ENCODE measurements around the gene SPAG8.
A peak's percentile ranks its signal among the peaks of the same experiment; 100 is the strongest.

Gene SPAG8

GRCh38 chr9:35763803-35764202, 48.3 kb downstream of the SPAG8 start:
- Histone ChIP-seq H3K4me3 (no peak overlapping the region), H3K27ac (no peak overlapping the region)
- no peak for DNase-seq (ENCODE audit: low spot score)
- TF ChIP-seq CTCF (IDR thresholded peaks at IDR 0.05), result no peak

GRCh38 chr9:35763181-35763580, 48.9 kb downstream of the SPAG8 start:
- H3K27ac ChIP-seq, result no peak overlapping the region
- DNase-seq (ENCODE audit: low spot score), result no peak
- TF ChIP-seq CTCF (IDR thresholded peaks at IDR 0.05), result no peak

GRCh38 chr9:35760651-35761050, 51.4 kb downstream of the SPAG8 start:
- no peak for DNase-seq (ENCODE audit: low spot score)
- no peak for TF ChIP-seq CTCF (IDR thresholded peaks at IDR 0.05)
- no peak overlapping the region for H3K4me3 ChIP-seq
- peak overlapping the region in 1 of 2 donors; percentile 38 for H3K27ac ChIP-seq

More at GRCh38 chr9:35763181-35763580, 48.9 kb downstream of the SPAG8 start:
- no peak overlapping the region for H3K4me3 ChIP-seq

GRCh38 chr9:35759795-35760194, 52.3 kb downstream of the SPAG8 start:
- no peak for TF ChIP-seq CTCF (IDR thresholded peaks at IDR 0.05)
- H3K4me3 ChIP-seq, result no peak overlapping the region
- peak overlapping the region in 1 of 2 donors; percentile 29 for H3K27ac ChIP-seq
- no peak for DNase-seq (ENCODE audit: low spot score)
